Hepatocyte (in vitro differentiated cells): ENCODE results near the gene ZNF724. TPM values are rescaled to one million over a fixed set of nuclear protein-coding genes. Genes with fewer than 3 reads are reported as not detected.
A peak's percentile ranks its signal among the peaks of the same experiment; 100 is the strongest.
"Not testable (repeated sequence)": the region's sequence is repeated elsewhere in the genome, so short reads cannot be mapped to it uniquely, and the experiment has no call there.

Source experiments
- DNase-seq: peaks from one replicate; pipeline ENCODE4 v3.0.0-alpha.2; 2016; ENCODE audit warnings: low spot score
- H2AFZ ChIP-seq: fragments of 200-600 bp; sonication (generic); 2 replicates; pipeline ENCODE4 v1.6.0; 2016; ENCODE audit warnings: antibody characterized with exemption, mild to moderate bottlenecking
- H3K27ac ChIP-seq: fragments of 200-600 bp; sonication (generic); 2 replicates; pipeline ENCODE4 v1.5.1; 2016; ENCODE audit warnings: mild to moderate bottlenecking
- H3K27me3 ChIP-seq: fragments of 200-600 bp; sonication (generic); 2 replicates; pipeline ENCODE4 v1.6.1; 2016
- H3K36me3 ChIP-seq: fragments of 200-600 bp; sonication (generic); replicated peaks from 2 replicates; pipeline ENCODE4 v1.5.1; 2016; ENCODE audit warnings: low read depth; ENCODE audit not compliant: insufficient read depth
- H3K4me1 ChIP-seq: fragments of 200-600 bp; sonication (generic); 2 replicates; pipeline ENCODE4 v1.5.1; 2016; ENCODE audit warnings: mild to moderate bottlenecking, moderate library complexity; ENCODE audit not compliant: insufficient read depth
- H3K4me2 ChIP-seq: fragments of 200-600 bp; sonication (generic); 2 replicates; pipeline ENCODE4 v1.6.0; 2016
- H3K4me3 ChIP-seq: fragments of 200-600 bp; sonication (generic); 2 replicates; pipeline ENCODE4 v1.5.1; 2016; ENCODE audit warnings: mild to moderate bottlenecking
- H3K79me2 ChIP-seq: fragments of 200-600 bp; sonication (generic); 2 replicates; pipeline ENCODE4 v1.6.0; 2017; ENCODE audit warnings: mild to moderate bottlenecking
- H3K9me2 ChIP-seq: fragments of 200-600 bp; sonication (generic); replicated peaks from 2 replicates; pipeline ENCODE4 v1.6.0; 2017; ENCODE audit warnings: mild to moderate bottlenecking; ENCODE audit not compliant: insufficient read depth
- H3K9me3 ChIP-seq: fragments of 200-600 bp; sonication (generic); 2 replicates; pipeline ENCODE4 v1.5.1; 2016; ENCODE audit warnings: low read depth, mild to moderate bottlenecking
- H4K20me1 ChIP-seq: fragments of 200-600 bp; sonication (generic); 2 replicates; pipeline ENCODE4 v1.6.0; 2016; ENCODE audit warnings: mild to moderate bottlenecking; ENCODE audit not compliant: insufficient read depth, poor library complexity, severe bottlenecking
- EZH2 ChIP-seq: fragments of 200-600 bp; sonication (generic); IDR thresholded peaks from 2 replicates; pipeline ENCODE4 v1.6.1; 2016; ENCODE audit warnings: antibody characterized with exemption, mild to moderate bottlenecking, borderline replicate concordance
- EZH2phosphoT487 ChIP-seq: fragments of 200-600 bp; sonication (generic); IDR thresholded peaks from one replicate; pipeline ENCODE4 v1.6.1; 2018; ENCODE audit warnings: antibody characterized with exemption, mild to moderate bottlenecking, low read depth, moderate library complexity; ENCODE audit not compliant: unreplicated experiment, severe bottlenecking
- WGBS: methylation state at CpG from one replicate; pipeline ENCODE4 v1.1.6; 2016; ENCODE audit warnings: low lambda C conversion rate; ENCODE audit errors: missing lambda C conversion rate; 5-methylcytosine and 5-hydroxymethylcytosine counted together
- polyA plus RNA-seq: library from polyadenylated mRNA; unstranded; fragments of >200 nt; fragmentation: Nextera tagmentation; extraction: Ambion mirVana; gene quantifications from 2 replicates; pipeline ENCODE4 v1.2.1, GENCODE V29; 2016
- total RNA-seq: library from RNA; depleted of rRNA; stranded (reverse); fragments of >200 nt; gene quantifications from 2 replicates; pipeline ENCODE4 v1.2.3, GENCODE V29; 2014
- TF ChIP-seq, protein P1 (sequence below): fragments of 200-600 bp; sonication (generic); IDR thresholded peaks from 2 replicates; pipeline ENCODE4 v1.5.1; 2016; ENCODE audit warnings: antibody characterized with exemption, mild to moderate bottlenecking; ENCODE audit not compliant: poor library complexity

ZNF724 gene
- total RNA-seq: 6.5 and 11.2 TPM in 2 replicates
- 0.93 and 2.4 TPM in 2 replicates for polyA plus RNA-seq

DNA sequence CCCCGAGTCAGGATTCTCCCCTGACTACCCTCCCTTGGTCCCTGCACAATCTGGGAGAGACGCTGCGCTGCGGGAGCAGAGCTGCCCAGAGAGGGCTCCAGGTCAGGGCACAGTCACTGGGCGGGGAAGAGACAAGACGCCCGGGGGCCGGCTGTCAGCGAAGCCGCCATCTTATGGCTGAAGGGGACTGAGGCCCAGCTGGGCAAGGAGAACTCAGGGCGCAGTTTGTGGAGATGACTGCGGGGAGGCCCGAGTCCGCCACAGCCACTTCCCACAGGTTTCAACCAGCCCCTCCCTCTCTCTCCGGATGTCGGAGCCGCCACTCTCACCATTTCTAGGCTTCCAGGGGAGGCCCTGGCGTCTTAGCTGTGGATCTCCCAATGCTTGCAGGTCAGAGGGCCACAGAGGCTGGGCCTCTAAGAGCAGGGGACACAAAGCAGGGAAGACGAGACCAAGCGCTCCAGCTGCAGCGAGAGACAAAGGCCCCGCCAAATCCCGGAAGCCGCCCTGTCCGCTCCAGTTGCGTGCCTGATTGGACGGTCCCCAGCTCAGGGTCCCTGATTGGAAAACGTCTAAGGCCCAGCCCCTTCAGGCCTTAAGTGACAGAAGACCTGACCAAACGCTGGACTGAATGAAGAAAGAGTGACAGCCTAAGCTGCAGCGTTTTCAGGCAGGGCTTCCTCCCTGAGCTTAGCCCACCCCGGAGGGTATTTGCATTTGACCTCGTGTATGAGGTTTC, at the start of gene ZNF724:
ZNF724 (minus strand) TSS at position 484 of the 739 bp plus-strand sequence; CDS start at position 332, 152 bp downstream.
- WGBS: under 1% methylated on average over 32 of the region's 32 CpGs
- Histone ChIP-seq H4K20me1 (no peaks in the 10 kb centered on the region), H3K4me3 (peak within 1 kb of the TSS; percentile 53), H3K27me3 (no peaks in the 10 kb centered on the region), H2AFZ (peak within 1 kb of the TSS; percentile 51), H3K79me2 (peaks cover 22% of the 10 kb centered on the region), H3K36me3 (no peaks in the 10 kb centered on the region), H3K4me1 (peaks cover 3% of the 10 kb centered on the region), H3K27ac (peak within 1 kb of the TSS; percentile 91), H3K4me2 (peak within 1 kb of the TSS; percentile 88), H3K9me3 (no peaks in the 10 kb centered on the region), H3K9me2 (no peaks in the 10 kb centered on the region)
- TF ChIP-seq, protein P1, sequence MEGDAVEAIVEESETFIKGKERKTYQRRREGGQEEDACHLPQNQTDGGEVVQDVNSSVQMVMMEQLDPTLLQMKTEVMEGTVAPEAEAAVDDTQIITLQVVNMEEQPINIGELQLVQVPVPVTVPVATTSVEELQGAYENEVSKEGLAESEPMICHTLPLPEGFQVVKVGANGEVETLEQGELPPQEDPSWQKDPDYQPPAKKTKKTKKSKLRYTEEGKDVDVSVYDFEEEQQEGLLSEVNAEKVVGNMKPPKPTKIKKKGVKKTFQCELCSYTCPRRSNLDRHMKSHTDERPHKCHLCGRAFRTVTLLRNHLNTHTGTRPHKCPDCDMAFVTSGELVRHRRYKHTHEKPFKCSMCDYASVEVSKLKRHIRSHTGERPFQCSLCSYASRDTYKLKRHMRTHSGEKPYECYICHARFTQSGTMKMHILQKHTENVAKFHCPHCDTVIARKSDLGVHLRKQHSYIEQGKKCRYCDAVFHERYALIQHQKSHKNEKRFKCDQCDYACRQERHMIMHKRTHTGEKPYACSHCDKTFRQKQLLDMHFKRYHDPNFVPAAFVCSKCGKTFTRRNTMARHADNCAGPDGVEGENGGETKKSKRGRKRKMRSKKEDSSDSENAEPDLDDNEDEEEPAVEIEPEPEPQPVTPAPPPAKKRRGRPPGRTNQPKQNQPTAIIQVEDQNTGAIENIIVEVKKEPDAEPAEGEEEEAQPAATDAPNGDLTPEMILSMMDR: no peak
- no peak for TF ChIP-seq EZH2phosphoT487
- TF ChIP-seq EZH2: no peak
- DNase-seq: peak; percentile 96

DNA sequence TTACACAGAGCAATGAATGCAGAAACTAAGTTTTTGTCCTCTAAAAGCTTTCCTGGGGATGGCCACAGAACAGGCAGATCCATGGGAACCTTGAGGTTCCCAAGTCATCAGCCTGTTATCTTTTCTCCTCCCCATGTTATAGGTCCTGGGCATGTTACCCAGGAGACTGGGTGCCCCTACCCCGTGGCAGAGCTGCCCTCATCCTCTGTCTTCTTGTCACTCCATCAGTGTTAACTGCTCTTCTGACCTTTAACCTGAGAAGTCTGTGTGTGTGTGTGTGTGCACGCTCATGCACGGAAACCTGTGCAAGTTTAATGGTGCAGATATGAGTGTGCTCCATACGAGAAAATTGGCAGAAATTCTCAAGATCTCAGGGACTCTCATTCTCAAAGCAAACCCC, 43.9 kb upstream of the ZNF724 start:
- WGBS: 74% methylated on average over 4 of the region's 4 CpGs
- no peak for DNase-seq
- Histone ChIP-seq H2AFZ (no peak overlapping the region), H3K4me2 (no peak overlapping the region), H3K4me3 (no peak overlapping the region), H4K20me1 (no peaks in the 10 kb centered on the region), H3K9me3 (no peaks in the 10 kb centered on the region), H3K27ac (no peak overlapping the region), H3K27me3 (no peaks in the 10 kb centered on the region), H3K79me2 (no peaks in the 10 kb centered on the region), H3K36me3 (no peaks in the 10 kb centered on the region), H3K9me2 (no peaks in the 10 kb centered on the region), H3K4me1 (no peaks in the 10 kb centered on the region)
- TF ChIP-seq, protein P1: no peak
- TF ChIP-seq EZH2 (no peak), EZH2phosphoT487 (no peak)

DNA sequence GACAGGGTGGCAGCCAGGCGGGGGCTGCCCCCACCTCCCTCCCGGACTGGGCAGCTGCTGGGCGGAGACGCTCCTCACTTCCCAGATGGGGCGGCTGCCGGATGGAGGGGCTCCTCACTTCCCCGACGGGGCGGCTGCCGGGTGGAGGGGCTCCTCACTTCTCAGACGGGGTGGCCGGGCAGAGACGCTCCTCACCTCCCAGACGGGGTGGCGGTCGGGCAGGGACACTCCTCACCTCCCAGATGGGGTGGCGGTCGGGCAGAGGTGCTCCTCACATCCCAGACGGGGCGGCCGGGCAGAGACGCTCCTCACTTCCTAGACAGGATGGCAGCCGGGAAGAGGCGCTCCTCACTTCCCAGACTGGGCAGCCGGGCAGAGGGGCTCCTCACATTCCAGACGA, 39.8 kb upstream of the ZNF724 start:
- H3K27me3 ChIP-seq, H3K9me2 ChIP-seq, H3K9me3 ChIP-seq, DNase-seq, H3K4me2 ChIP-seq, H3K27ac ChIP-seq, H3K4me3 ChIP-seq, H2AFZ ChIP-seq, H3K36me3 ChIP-seq, H3K79me2 ChIP-seq, H4K20me1 ChIP-seq, H3K4me1 ChIP-seq: not testable (repeated sequence)
- WGBS: 91% methylated on average over 10 of the region's 26 CpGs

DNA sequence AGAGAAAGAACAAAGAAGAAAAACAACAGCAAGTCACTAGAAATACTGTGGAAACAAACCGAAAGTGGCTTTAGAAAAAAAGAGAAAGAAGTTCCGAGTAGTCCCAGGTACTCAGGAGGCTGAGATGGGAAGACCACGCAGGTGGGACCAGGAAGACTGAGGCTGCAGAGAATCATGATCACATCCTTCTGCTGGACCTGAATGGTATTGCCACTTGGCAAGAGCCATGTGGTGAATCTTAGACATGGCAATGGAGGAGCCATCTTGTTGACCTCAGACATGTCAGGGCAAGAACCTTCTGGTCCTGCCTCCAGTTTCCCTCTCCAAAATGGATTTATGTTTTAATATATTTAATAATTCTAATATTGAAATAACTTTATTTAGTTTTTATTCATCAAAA, 37.4 kb upstream of the ZNF724 start:
- no peak for DNase-seq
- WGBS: 87% methylated on average over 3 of the region's 3 CpGs
- Histone ChIP-seq H3K79me2 (no peaks in the 10 kb centered on the region), H3K4me1 (no peaks in the 10 kb centered on the region), H3K9me3 (no peaks in the 10 kb centered on the region), H3K4me3 (no peak overlapping the region), H3K4me2 (no peak overlapping the region), H3K9me2 (no peaks in the 10 kb centered on the region), H2AFZ (no peak overlapping the region), H3K27ac (no peak overlapping the region), H4K20me1 (no peaks in the 10 kb centered on the region), H3K27me3 (no peaks in the 10 kb centered on the region), H3K36me3 (no peaks in the 10 kb centered on the region)
- TF ChIP-seq, protein P1: no peak
- no peak for TF ChIP-seq EZH2phosphoT487
- TF ChIP-seq EZH2: no peak
